ENCODE results near the gene CEP83. TPM values are rescaled to one million over a fixed set of nuclear protein-coding genes. Genes with fewer than 3 reads are reported as not detected.
A peak's percentile ranks its signal among the peaks of the same experiment; 100 is the strongest.

CEP83 gene
- polyA plus RNA-seq, 1 of the 3 experiments (the other 2 are of a cell fraction), result 2.5 TPM

DNA sequence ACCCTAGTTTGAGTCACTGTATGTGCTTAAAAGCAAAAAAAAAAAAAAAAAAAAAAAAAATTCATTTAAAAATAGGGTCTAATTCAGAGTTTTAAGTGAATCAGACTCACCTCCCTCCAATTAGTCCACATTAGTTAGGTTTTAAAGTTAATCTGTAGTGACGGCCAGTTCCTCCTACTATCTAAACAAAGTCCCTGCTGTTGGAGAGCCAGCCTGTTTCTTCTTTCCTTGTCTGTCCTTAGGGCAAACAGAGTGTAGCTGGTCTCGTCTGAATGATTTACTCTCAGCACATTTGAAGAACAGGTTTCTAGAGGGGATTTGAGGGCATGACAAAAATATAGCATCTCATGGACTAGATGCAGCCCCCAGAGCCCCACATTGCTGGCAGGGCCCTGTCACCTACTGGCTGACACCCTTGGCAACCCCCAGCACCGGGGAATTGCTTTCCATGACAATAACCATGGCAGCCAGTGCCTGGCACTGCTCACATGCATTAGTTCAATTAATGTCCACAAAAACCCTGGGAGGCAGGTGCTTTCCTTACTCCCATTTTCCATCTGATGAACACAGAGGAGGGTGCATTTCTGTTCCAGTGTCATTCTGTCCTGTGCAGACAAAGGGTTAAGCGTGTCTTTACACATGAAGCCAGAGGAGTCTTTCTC lies 173.0 kb downstream of the CEP83 start (continued):
- TF ChIP-seq, protein P1, sequence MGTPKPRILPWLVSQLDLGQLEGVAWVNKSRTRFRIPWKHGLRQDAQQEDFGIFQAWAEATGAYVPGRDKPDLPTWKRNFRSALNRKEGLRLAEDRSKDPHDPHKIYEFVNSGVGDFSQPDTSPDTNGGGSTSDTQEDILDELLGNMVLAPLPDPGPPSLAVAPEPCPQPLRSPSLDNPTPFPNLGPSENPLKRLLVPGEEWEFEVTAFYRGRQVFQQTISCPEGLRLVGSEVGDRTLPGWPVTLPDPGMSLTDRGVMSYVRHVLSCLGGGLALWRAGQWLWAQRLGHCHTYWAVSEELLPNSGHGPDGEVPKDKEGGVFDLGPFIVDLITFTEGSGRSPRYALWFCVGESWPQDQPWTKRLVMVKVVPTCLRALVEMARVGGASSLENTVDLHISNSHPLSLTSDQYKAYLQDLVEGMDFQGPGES (IDR thresholded peaks at IDR 0.05; ENCODE audit: low read depth, low read length), result no peak
- TF ChIP-seq SMC3 (IDR thresholded peaks at IDR 0.05; ENCODE audit: low read depth, low read length) (no peak), RXRA (IDR thresholded peaks at IDR 0.05; ENCODE audit: borderline replicate concordance, low read depth) (no peak), EZH2phosphoT487 (IDR thresholded peaks at IDR 0.05; ENCODE audit: borderline replicate concordance, low read depth) (no peak), MXI1 (IDR thresholded peaks at IDR 0.05; ENCODE audit: low read depth, low read length) (no peak), CHD2 (IDR thresholded peaks at IDR 0.05; ENCODE audit: low read length, partially characterized antibody) (peak; percentile 47)

DNA sequence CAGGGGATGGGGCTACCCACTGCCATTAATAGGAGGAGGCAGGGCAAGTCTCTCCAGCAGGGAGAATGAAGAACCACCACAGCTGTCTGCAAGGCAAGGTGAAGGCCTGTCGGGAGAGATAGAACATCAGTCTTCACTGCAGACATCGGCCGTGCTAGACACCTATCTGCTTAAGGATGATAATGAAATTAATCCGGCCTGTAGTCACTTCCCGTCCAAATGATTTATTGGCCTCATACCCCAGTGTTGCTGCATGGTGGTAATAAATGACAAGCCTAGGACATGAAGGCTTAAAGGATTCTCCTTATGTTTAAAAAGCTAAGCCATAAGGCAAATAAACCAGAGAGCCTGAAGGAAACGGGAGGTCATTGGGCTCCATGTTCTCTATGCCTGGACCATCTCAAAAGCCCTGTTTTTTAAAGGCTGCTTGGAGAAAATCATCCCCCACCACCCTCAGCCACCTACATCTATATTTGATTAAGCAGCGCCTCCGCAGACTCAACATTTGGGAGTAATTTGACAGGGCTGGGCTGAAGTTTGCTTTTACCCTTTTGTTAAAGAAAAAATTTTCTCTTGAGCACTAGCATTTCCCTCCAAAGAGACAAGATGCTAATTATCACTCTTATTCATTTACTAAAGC lies 173.6 kb downstream of the CEP83 start:
- H3K36me3 ChIP-seq (replicated peaks in 1 of 2; ENCODE audit: control insufficient read depth in 1 of 2, insufficient read depth in 2 of 2, low read length in 1 of 2), result no peaks in the 10 kb centered on the region
- H4K20me1 ChIP-seq (ENCODE audit: insufficient read depth), result no peaks in the 10 kb centered on the region
- ChIA-PET POLR2A (no interaction called here), CTCF (interaction anchor here (0.6 to 1.4 kb wide), 5 partner anchors 10 to 183 kb away, joined by 3 to 4 read pairs (median 3); partner anchors contain the start of gene PLXNC1)
- TF ChIP-seq EP300 (IDR thresholded peaks at IDR 0.05; ENCODE audit: borderline replicate concordance in 1 of 2, low read depth in 1 of 2, low read length in 1 of 2) (peak in 1 of 2 experiments; percentile 41; a peak in 1 of 4 replicates), NRF1 (IDR thresholded peaks at IDR 0.05; ENCODE audit: low read depth, low read length) (no peak)
- H3K9me2 ChIP-seq, result no peaks in the 10 kb centered on the region
- H3F3A ChIP-seq (replicated peaks; ENCODE audit: insufficient read depth), result peaks cover 13% of the 10 kb centered on the region
- no peak overlapping the region; a peak in 1 of 4 replicates for H3K4me3 ChIP-seq (ENCODE audit: low read depth in 2 of 2, low read length in 1 of 2)
- H3K27ac ChIP-seq (ENCODE audit: low read depth in 2 of 2, low read length in 1 of 2), result peak overlapping the region in 1 of 2 experiments; percentile 84; a peak in 2 of 4 replicates
- no peak overlapping the region for H3K9ac ChIP-seq
- H3K4me1 ChIP-seq (ENCODE audit: control insufficient read depth in 1 of 2, insufficient read depth in 2 of 2, low read depth in 1 of 2, low read length in 1 of 2), result peaks cover 17 to 64% of the 10 kb centered on the region in 2 experiments; a peak in 3 of 4 replicates
- no peaks in the 10 kb centered on the region for H3K79me2 ChIP-seq (ENCODE audit: insufficient read depth)
- H3K4me2 ChIP-seq, result no peak overlapping the region
- H3K27me3 ChIP-seq (ENCODE audit: insufficient read depth), result no peaks in the 10 kb centered on the region
- no peaks in the 10 kb centered on the region for H3K9me3 ChIP-seq
- DNase-seq, result no peak
- no peak overlapping the region for H2AFZ ChIP-seq (ENCODE audit: low read depth)
- 81% methylated on average over 8 of the region's 8 CpGs for WGBS (ENCODE audit: low lambda C conversion rate)

DNA sequence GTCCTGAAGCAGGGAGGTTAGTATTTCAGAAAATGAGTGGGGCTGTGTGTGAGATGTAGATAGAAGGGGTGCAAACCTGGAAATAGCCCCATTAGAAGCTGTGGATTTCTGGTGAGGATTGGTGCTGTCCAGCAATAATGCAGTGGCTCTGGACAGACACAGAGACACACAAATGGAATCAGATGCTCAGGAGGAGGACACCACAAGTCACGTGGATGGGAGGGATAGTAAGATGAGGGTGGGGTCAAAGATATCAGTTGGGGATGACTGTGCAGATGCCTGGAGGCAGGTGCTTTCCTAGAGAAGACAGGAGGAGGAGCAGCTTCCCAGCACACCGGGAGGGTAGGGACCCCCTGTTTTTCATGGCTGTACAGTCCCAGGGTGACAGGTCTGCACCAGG lies 174.8 kb downstream of the CEP83 start:
- 73% methylated on average over 1 of the region's 2 CpGs for WGBS (ENCODE audit: low lambda C conversion rate)
- Histone ChIP-seq H3K9ac (no peak overlapping the region), H3K27ac (ENCODE audit: low read depth in 2 of 2, low read length in 1 of 2) (peak overlapping the region in 1 of 2 experiments; percentile 84; a peak in 2 of 4 replicates), H3K27me3 (ENCODE audit: insufficient read depth) (no peaks in the 10 kb centered on the region), H4K20me1 (ENCODE audit: insufficient read depth) (no peaks in the 10 kb centered on the region), H2AFZ (ENCODE audit: low read depth) (no peak overlapping the region), H3K9me3 (no peaks in the 10 kb centered on the region), H3K4me1 (ENCODE audit: control insufficient read depth in 1 of 2, insufficient read depth in 2 of 2, low read depth in 1 of 2, low read length in 1 of 2) (peaks cover 9 to 53% of the 10 kb centered on the region in 2 experiments; a peak in 3 of 4 replicates), H3K79me2 (ENCODE audit: insufficient read depth) (no peaks in the 10 kb centered on the region), H3K4me2 (no peak overlapping the region), H3K36me3 (replicated peaks in 1 of 2; ENCODE audit: control insufficient read depth in 1 of 2, insufficient read depth in 2 of 2, low read length in 1 of 2) (no peaks in the 10 kb centered on the region), H3K9me2 (no peaks in the 10 kb centered on the region), H3K4me3 (ENCODE audit: low read depth in 2 of 2, low read length in 1 of 2) (no peak overlapping the region), H3F3A (replicated peaks; ENCODE audit: insufficient read depth) (peaks cover 5% of the 10 kb centered on the region)
- no peak for DNase-seq
- POLR2A ChIA-PET, result no interaction called here
- TF ChIP-seq, protein P2, sequence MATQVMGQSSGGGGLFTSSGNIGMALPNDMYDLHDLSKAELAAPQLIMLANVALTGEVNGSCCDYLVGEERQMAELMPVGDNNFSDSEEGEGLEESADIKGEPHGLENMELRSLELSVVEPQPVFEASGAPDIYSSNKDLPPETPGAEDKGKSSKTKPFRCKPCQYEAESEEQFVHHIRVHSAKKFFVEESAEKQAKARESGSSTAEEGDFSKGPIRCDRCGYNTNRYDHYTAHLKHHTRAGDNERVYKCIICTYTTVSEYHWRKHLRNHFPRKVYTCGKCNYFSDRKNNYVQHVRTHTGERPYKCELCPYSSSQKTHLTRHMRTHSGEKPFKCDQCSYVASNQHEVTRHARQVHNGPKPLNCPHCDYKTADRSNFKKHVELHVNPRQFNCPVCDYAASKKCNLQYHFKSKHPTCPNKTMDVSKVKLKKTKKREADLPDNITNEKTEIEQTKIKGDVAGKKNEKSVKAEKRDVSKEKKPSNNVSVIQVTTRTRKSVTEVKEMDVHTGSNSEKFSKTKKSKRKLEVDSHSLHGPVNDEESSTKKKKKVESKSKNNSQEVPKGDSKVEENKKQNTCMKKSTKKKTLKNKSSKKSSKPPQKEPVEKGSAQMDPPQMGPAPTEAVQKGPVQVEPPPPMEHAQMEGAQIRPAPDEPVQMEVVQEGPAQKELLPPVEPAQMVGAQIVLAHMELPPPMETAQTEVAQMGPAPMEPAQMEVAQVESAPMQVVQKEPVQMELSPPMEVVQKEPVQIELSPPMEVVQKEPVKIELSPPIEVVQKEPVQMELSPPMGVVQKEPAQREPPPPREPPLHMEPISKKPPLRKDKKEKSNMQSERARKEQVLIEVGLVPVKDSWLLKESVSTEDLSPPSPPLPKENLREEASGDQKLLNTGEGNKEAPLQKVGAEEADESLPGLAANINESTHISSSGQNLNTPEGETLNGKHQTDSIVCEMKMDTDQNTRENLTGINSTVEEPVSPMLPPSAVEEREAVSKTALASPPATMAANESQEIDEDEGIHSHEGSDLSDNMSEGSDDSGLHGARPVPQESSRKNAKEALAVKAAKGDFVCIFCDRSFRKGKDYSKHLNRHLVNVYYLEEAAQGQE (IDR thresholded peaks at IDR 0.05; ENCODE audit: low read depth, low read length), result peak; percentile 69; the same call in 1 of the 2 replicates
- TF ChIP-seq EP300 (IDR thresholded peaks at IDR 0.05; ENCODE audit: borderline replicate concordance in 1 of 2, low read depth in 1 of 2, low read length in 1 of 2), result no peak
- CTCF ChIA-PET, result interaction anchor here (0.7 to 1.4 kb wide), 3 partner anchors 9 to 74 kb away, joined by 3 to 4 read pairs (median 3); no protein-coding TSS in a partner anchor

Measured in SK-N-SH (cell line).